Smooth muscle cell (in vitro differentiated cells): ENCODE measurements around the gene KREMEN1. TPM values are rescaled to one million over a fixed set of nuclear protein-coding genes. Genes with fewer than 3 reads are reported as not detected.

ENCODE experiments used
- DNase-seq: peaks from one replicate; lab custom pipeline; 2025; ENCODE audit not compliant: unreplicated experiment; lab: John Stamatoyannopoulos, UW
- H2AFZ ChIP-seq: fragments of 200-600 bp; sonication (generic); 2 replicates; pipeline ENCODE4 v1.6.0; 2016; ENCODE audit warnings: antibody characterized with exemption, low read depth, mild to moderate bottlenecking
- H3F3A ChIP-seq: fragments of 200-600 bp; sonication (generic); 2 replicates; pipeline ENCODE4 v1.6.0; 2017; ENCODE audit warnings: antibody characterized with exemption, low read depth
- H3K27ac ChIP-seq: fragments of 200-600 bp; sonication (generic); 2 replicates; pipeline ENCODE4 v1.5.1; 2016; ENCODE audit warnings: low read depth, mild to moderate bottlenecking
- H3K27me3 ChIP-seq: fragments of 200-600 bp; sonication (generic); 2 replicates; pipeline ENCODE4 v1.6.1; 2016; ENCODE audit warnings: low read depth, mild to moderate bottlenecking
- H3K36me3 ChIP-seq: fragments of 200-600 bp; sonication (generic); 2 replicates; pipeline ENCODE4 v1.5.1; 2016; ENCODE audit warnings: low read depth
- H3K4me1 ChIP-seq: fragments of 200-600 bp; sonication (generic); 2 replicates; pipeline ENCODE4 v1.5.1; 2016; ENCODE audit warnings: low read depth
- H3K4me2 ChIP-seq: fragments of 200-600 bp; sonication (generic); 2 replicates; pipeline ENCODE4 v1.6.0; 2016; ENCODE audit warnings: mild to moderate bottlenecking
- H3K4me3 ChIP-seq: fragments of 200-600 bp; sonication (generic); 2 replicates; pipeline ENCODE4 v1.5.1; 2016; ENCODE audit warnings: mild to moderate bottlenecking
- H3K79me2 ChIP-seq: fragments of 200-600 bp; sonication (generic); 2 replicates; pipeline ENCODE4 v1.6.0; 2016; ENCODE audit warnings: low read depth, mild to moderate bottlenecking
- H3K9ac ChIP-seq: fragments of 200-600 bp; sonication (generic); 2 replicates; pipeline ENCODE4 v1.6.0; 2016; ENCODE audit warnings: low read depth
- H3K9me3 ChIP-seq: fragments of 200-600 bp; sonication (generic); replicated peaks from 2 replicates; pipeline ENCODE4 v1.5.1; 2016; ENCODE audit warnings: low read depth
- H4K20me1 ChIP-seq: fragments of 200-600 bp; sonication (generic); 2 replicates; pipeline ENCODE4 v1.6.0; 2016; ENCODE audit warnings: low read depth
- CTCF ChIP-seq: fragments of 200-600 bp; sonication (generic); IDR thresholded peaks from 2 replicates; pipeline ENCODE4 v1.5.1; 2017; ENCODE audit warnings: borderline replicate concordance, mild to moderate bottlenecking, antibody characterized with exemption; ENCODE audit not compliant: insufficient read depth, poor library complexity, severe bottlenecking
- WGBS: methylation state at CpG from one replicate; pipeline ENCODE4 v1.1.7; 2016; ENCODE audit warnings: low lambda C conversion rate; 5-methylcytosine and 5-hydroxymethylcytosine counted together
- polyA plus RNA-seq: library from polyadenylated mRNA; unstranded; fragments of >200 nt; fragmentation: Nextera tagmentation; extraction: Ambion mirVana; gene quantifications from 2 replicates; pipeline ENCODE4 v1.2.1, GENCODE V29; 2016
- total RNA-seq: library from RNA; depleted of rRNA; stranded (reverse); fragments of >200 nt; gene quantifications from 2 replicates; pipeline ENCODE4 v1.2.3, GENCODE V29; 2014

KREMEN1 gene
- total and polyA plus RNA-seq, 2 experiments from 2014 or later: 6.0 to 6.8 TPM

- no peak overlapping the region for H3K4me2 ChIP-seq
- no peaks in the 10 kb centered on the region for H3K27me3 ChIP-seq
- no peak for TF ChIP-seq CTCF
- H2AFZ ChIP-seq: no peak overlapping the region
- H3K27ac ChIP-seq: no peak overlapping the region
- no peak for DNase-seq
- no peak overlapping the region for H3K9ac ChIP-seq
- peaks cover 9% of the 10 kb centered on the region for H3F3A ChIP-seq
- no peak overlapping the region for H3K4me3 ChIP-seq
- H4K20me1 ChIP-seq: no peaks in the 10 kb centered on the region
- peaks cover 6% of the 10 kb centered on the region for H3K4me1 ChIP-seq
- H3K79me2 ChIP-seq: no peaks in the 10 kb centered on the region
- H3K36me3 ChIP-seq: no peaks in the 10 kb centered on the region
- H3K9me3 ChIP-seq: no peaks in the 10 kb centered on the region
- WGBS: 83% methylated on average over 16 of the region's 17 CpGs
Measured at GRCh38 chr22:29208879-29209623, 136.2 kb downstream of the KREMEN1 start.

- Histone ChIP-seq H3K36me3 (no peaks in the 10 kb centered on the region), H2AFZ (no peak overlapping the region), H3K9ac (no peak overlapping the region), H3F3A (peaks cover 9% of the 10 kb centered on the region), H4K20me1 (no peaks in the 10 kb centered on the region), H3K4me3 (no peak overlapping the region), H3K9me3 (no peaks in the 10 kb centered on the region), H3K79me2 (no peaks in the 10 kb centered on the region), H3K27ac (no peak overlapping the region), H3K4me2 (no peak overlapping the region), H3K27me3 (no peaks in the 10 kb centered on the region), H3K4me1 (peaks cover 6% of the 10 kb centered on the region)
- 86% methylated on average over 3 of the region's 3 CpGs for WGBS
- no peak for DNase-seq
- TF ChIP-seq CTCF: no peak
Measured at GRCh38 chr22:29209624-29209929, 136.7 kb downstream of the KREMEN1 start.

- Histone ChIP-seq H3K79me2 (no peaks in the 10 kb centered on the region), H3K4me1 (peaks cover 6% of the 10 kb centered on the region), H2AFZ (no peak overlapping the region), H3K27me3 (no peaks in the 10 kb centered on the region), H3K4me2 (no peak overlapping the region), H3K9ac (no peak overlapping the region), H3K27ac (no peak overlapping the region), H3K4me3 (no peak overlapping the region), H3F3A (no peaks in the 10 kb centered on the region), H3K36me3 (no peaks in the 10 kb centered on the region), H3K9me3 (no peaks in the 10 kb centered on the region), H4K20me1 (no peaks in the 10 kb centered on the region)
- no peak for DNase-seq
- 90% methylated on average over 11 of the region's 11 CpGs for WGBS
- TF ChIP-seq CTCF: no peak
Measured at GRCh38 chr22:29211066-29211465, 138.2 kb downstream of the KREMEN1 start.

- no peak overlapping the region for H3K4me3 ChIP-seq
- H3K4me1 ChIP-seq: peaks cover 6% of the 10 kb centered on the region
- H3F3A ChIP-seq: no peaks in the 10 kb centered on the region
- no peaks in the 10 kb centered on the region for H3K9me3 ChIP-seq
- TF ChIP-seq CTCF: no peak
- no peak overlapping the region for H3K9ac ChIP-seq
- H2AFZ ChIP-seq: no peak overlapping the region
- H3K27me3 ChIP-seq: no peaks in the 10 kb centered on the region
- no peak for DNase-seq
- no peak overlapping the region for H3K4me2 ChIP-seq
- WGBS: 91% methylated on average over 9 of the region's 9 CpGs
- H3K27ac ChIP-seq: no peak overlapping the region
- no peaks in the 10 kb centered on the region for H3K36me3 ChIP-seq
- no peaks in the 10 kb centered on the region for H4K20me1 ChIP-seq
- no peaks in the 10 kb centered on the region for H3K79me2 ChIP-seq
Measured at GRCh38 chr22:29211466-29211865, 138.6 kb downstream of the KREMEN1 start.
